GM10266 (cell line): ENCODE measurements around the gene KLF16.

Source experiments
- DNase-seq: peaks from one replicate; pipeline ENCODE4 v3.0.0; 2012; ENCODE audit errors: extremely low spot score
- CTCF ChIP-seq: IDR thresholded peaks from 2 replicates; pipeline ENCODE4 v1.5.1; 2012; ENCODE audit warnings: mild to moderate bottlenecking, low read depth; ENCODE audit not compliant: control insufficient read depth, insufficient read depth; ENCODE audit errors: missing control alignments

KLF16 gene

GRCh38 chr19:1818549-1819195 lies 44.7 kb downstream of the KLF16 start:
- no peak for TF ChIP-seq CTCF
- DNase-seq = no peak

GRCh38 chr19:1817553-1818179 lies 45.7 kb downstream of the KLF16 start:
- TF ChIP-seq CTCF = no peak
- DNase-seq = no peak

- no peak for DNase-seq
- no peak for TF ChIP-seq CTCF
Observed at GRCh38 chr19:1816530-1817298, 46.7 kb downstream of the KLF16 start.

- no peak for DNase-seq
- TF ChIP-seq CTCF = no peak
Observed at GRCh38 chr19:1815605-1816529, 47.5 kb downstream of the KLF16 start.

GRCh38 chr19:1814833-1815604 lies 48.4 kb downstream of the KLF16 start:
- TF ChIP-seq CTCF = no peak
- no peak for DNase-seq

- no peak for TF ChIP-seq CTCF
- DNase-seq = no peak
Observed at GRCh38 chr19:1814391-1814790, 49.0 kb downstream of the KLF16 start.
